SH-SY5Y (cell line): ENCODE data around the gene CIART.

Experiments used
- GATA2 ChIP-seq: IDR thresholded peaks from 2 replicates; pipeline ENCODE4 v1.6.1; 2011; ENCODE audit warnings: mild to moderate bottlenecking, low read depth, low read length
- GATA3 ChIP-seq: IDR thresholded peaks from 2 replicates; pipeline ENCODE4 v1.6.1; 2011; ENCODE audit warnings: low read depth, mild to moderate bottlenecking, low read length, moderate library complexity

Gene CIART

GRCh38 chr1:150281758-150282557 is at the start of gene CIART:
TSS of gene CIART (plus strand) at chr1:150282554. CDS start at chr1:150283268, 714 bp downstream.
- TF ChIP-seq GATA2 (no peak), GATA3 (no peak)

DNA sequence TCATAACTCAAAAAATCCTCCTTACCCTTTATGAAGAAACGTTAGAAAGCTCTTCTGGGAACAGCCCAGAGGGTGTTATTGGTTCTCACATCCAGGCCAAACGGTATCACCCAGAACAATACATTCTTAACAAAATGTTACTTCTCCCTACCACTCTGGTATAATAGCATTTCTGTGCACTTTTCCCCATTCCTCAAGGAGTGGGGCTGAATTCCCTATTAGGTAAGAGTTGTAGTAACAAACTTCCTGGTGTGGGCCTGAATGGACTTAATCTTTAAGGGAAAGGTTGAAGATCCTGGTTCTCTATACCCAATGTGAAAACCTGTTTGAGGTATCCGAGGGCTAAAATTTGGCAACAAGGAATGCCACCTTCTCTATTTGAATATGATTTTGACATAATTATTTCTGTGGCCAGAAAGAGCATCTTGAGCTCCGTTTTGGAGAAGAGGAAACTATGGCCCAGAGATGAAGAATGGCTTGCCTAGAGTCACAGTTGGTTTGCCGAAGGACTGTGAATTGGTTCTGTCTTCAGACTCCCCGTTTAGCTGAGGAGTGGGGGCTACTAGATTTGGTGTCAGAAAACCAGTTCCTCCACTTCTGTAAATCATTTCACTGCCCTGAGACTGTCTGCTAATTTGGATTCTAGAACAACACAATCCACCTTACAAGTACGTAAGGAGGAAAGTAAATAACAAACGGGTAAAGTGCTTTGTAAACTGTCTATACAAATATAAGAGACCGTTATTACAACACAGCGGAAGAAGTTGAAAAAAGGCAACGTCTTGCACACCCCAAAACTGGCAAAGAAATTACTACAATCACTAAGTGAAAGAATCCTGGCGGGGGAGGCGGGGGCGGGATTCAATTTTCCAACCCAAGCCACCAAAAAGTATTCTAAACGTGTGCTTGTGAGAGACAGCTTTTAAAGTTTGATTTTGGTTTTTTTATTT is 48.7 kb upstream of the CIART start:
- TF ChIP-seq GATA3 (no peak), GATA2 (no peak)

GRCh38 chr1:150234309-150234565 is 48.1 kb upstream of the CIART start:
- TF ChIP-seq GATA3 (no peak), GATA2 (no peak)

DNA sequence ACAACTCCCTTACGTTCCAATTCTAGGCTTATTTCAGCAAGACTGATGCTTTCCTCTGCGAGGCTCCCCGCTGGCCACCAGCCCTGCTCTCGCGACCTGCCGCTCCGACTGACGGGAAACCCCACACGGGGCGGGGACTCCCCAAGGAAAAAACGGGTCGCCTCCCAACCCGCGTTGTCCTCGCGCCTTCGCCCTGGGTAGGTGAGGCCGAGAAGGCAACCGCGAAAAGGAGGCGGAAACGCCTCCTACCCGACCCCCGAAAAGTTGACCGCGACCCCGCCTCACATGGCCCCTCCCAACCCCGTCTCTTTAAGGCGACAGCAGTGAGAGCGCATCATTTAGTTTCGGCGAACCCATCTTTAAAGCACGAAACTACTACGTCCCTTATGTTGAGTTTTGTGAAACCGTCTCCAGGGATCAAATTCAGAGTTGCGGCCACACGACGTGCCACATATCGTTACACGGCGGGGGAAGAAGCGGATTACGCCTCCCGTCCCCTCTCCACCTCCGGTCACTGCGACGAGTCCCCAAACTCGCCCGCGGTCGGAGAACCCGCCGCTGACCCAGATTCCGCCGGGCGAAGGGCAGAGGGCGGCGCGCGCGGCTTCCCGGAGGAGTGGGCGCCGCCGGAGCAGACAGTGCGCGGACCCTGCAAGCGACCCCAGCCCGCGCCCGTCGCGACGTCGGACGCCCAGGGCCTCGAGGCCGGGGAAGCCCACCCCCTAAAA is 47.6 kb upstream of the CIART start:
- TF ChIP-seq GATA3 (no peak), GATA2 (no peak)

DNA sequence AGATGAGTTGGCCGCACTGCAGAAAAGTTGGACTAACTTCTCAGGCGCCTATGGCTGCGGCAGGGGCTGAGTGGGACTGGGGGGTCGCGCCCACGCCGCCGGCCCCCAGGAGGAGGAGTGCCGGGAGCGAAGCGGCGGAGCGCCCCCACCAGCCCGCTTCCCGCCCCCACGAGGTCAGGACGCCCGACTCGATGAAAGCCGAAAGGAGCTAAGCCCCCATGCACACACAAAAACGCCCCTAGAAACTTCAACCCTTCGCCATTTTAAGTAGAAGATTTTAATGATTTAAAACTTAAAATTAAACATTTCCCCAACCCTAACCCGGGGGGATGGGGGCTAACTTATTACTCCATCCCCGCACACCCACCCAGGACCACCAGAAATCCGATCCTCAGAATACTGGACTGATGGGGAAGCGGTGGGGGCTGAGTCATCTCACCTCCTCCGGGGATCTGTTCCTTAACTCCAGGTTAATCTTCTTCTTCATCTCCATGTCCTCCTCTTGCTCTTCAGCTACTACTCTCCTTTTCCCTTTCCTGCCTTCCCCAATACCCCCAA is 47.0 kb upstream of the CIART start:
- TF ChIP-seq GATA2 (peak; percentile 31; the same call in 1 of the 2 replicates), GATA3 (no peak)

- TF ChIP-seq GATA3 (no peak), GATA2 (no peak; the same call in 1 of the 2 replicates)
Measured at GRCh38 chr1:150235852-150236613, 46.3 kb upstream of the CIART start, which contains the start of gene ANP32E. TSS of gene ANP32E (minus strand) at chr1:150236112. CDS start at chr1:150235786, 326 bp downstream.

GRCh38 chr1:150236614-150237100 is 45.7 kb upstream of the CIART start:
- TF ChIP-seq GATA2 (0 out of 2 replicates have a peak, but pooled peaks have one; percentile 6), GATA3 (no peak)

- no peak for TF ChIP-seq GATA2
- TF ChIP-seq GATA3: no peak
Measured at GRCh38 chr1:150237746-150238145, 44.6 kb upstream of the CIART start.

DNA sequence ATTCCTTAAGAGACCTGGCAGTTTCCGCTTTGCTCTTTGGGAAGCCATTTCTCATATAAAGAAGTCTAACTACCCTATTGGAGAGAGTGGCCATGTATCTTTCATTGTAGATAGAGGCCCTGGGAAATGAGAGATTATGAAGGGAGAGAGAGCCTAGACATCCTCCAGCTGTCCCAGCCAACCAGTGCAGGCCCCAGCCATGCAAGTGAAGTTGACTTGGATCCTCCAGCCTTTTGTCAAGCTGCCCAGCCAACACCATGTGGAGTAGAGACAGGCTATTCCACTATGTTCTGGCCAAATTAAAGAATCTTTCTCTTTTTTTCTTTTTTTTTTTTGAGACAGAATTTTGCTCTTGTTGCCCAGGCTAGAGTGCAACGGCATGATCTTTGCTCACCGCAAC is 39.4 kb upstream of the CIART start:
- TF ChIP-seq GATA2: no peak
- no peak for TF ChIP-seq GATA3

- TF ChIP-seq GATA3 (no peak), GATA2 (no peak)
Measured at GRCh38 chr1:150249936-150250335, 32.4 kb upstream of the CIART start.

DNA sequence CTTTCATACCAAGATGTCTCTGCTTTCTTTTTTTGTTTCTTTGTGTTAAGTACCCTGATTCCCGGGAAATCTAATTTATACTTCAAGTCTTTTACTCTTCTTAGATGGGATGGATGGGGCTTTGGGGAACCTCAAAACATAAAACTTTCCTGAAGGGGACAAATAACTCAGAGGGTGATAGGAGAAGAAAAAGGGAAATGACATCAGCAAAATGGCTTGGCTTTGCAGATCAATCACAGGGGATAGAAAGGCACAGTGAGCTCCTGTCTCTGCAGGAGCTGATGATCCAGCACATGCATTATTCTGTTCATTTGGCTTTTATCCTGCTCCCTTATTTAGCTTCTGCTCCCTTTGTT is 26.2 kb upstream of the CIART start:
- no peak for TF ChIP-seq GATA3
- no peak for TF ChIP-seq GATA2

GRCh38 chr1:150256554-150257341 is 25.6 kb upstream of the CIART start:
- TF ChIP-seq GATA3 (no peak), GATA2 (no peak)
